ENCODE measurements around the gene ABCG1. TPM values are rescaled to one million over a fixed set of nuclear protein-coding genes. Genes with fewer than 3 reads are reported as not detected.

The ABCG1 gene
- total RNA-seq, 3 donors from 2014 or later: 44.4 to 67.0 (median 56.8) TPM

- peak in 2 of 3 donors; percentile 68 to 73 for DNase-seq
- H3K9me3 ChIP-seq: no peaks in the 10 kb centered on the region
- no peaks in the 10 kb centered on the region for H3K36me3 ChIP-seq (ENCODE audit: low read depth)
- H3K4me3 ChIP-seq: peak overlapping the region; percentile 65
- peak; percentile 51 for ATAC-seq
- H3K4me1 ChIP-seq (ENCODE audit: low read depth): peaks cover 26% of the 10 kb centered on the region
- intact Hi-C loops (cut with DNase I, micrococcal nuclease): no loop called here
- TF ChIP-seq CTCF (IDR thresholded peaks at IDR 0.05): no peak
Observed at GRCh38 chr21:42219606-42220137, 732 bp downstream of the ABCG1 start.

- no peak for TF ChIP-seq CTCF (IDR thresholded peaks at IDR 0.05)
- ATAC-seq: peak; percentile 76
- intact Hi-C loops (cut with DNase I, micrococcal nuclease): no loop called here
- H3K36me3 ChIP-seq (ENCODE audit: low read depth): no peaks in the 10 kb centered on the region
- H3K9me3 ChIP-seq: no peaks in the 10 kb centered on the region
- DNase-seq: peak; percentile 72 to 84 (median 82)
- peak overlapping the region; percentile 65 for H3K4me3 ChIP-seq
- peaks cover 30% of the 10 kb centered on the region for H3K4me1 ChIP-seq (ENCODE audit: low read depth)
Observed at GRCh38 chr21:42220138-42220701, 1.3 kb downstream of the ABCG1 start.

DNA sequence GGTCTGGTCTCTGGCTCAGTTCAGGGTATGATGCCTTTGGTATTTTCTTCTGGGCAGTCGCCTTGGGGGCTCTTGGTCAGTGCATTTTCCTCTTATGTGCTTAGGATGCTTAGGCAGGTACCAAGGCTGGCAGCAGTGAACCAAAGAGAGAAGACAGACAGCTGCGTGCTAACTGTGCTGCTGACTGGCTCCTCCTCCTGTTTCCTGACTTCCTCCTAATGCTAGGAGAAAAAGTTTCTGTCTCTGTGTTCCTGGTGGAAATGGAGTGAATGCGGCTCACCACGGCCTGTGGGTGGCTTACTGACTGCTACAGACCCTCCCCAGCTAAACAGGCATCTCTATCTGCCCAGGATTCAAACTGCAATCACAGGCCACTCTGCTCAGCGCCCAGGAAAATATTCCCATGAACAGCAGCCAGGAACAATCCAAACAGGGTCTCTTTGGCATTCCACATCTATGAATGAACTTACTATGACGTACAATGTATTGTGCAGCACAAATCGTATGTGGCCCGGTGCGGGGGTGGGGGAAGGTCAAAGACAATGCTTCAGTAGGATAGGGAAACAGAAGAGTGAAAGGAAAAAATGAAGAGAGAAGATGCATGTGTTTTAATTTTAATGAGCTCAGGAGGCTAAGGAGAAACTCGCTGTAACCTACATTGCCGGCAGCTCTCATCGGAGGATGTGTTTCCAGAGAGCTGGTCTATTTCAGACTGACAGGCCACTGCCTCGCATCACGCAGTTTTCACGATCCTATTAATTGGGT lies 2.8 kb downstream of the ABCG1 start:
- Histone ChIP-seq H3K36me3 (ENCODE audit: low read depth) (no peaks in the 10 kb centered on the region), H3K4me1 (ENCODE audit: low read depth) (peaks cover 33% of the 10 kb centered on the region), H3K4me3 (no peak overlapping the region), H3K9me3 (no peaks in the 10 kb centered on the region)
- intact Hi-C loops (cut with DNase I, micrococcal nuclease): no loop called here
- DNase-seq (peak in 1 of 3 donors; percentile 25), ATAC-seq (no peak)
- TF ChIP-seq CTCF (IDR thresholded peaks at IDR 0.05): no peak

GRCh38 chr21:42222386-42222785 lies 3.4 kb downstream of the ABCG1 start:
- Histone ChIP-seq H3K4me3 (no peak overlapping the region), H3K9me3 (no peaks in the 10 kb centered on the region), H3K4me1 (ENCODE audit: low read depth) (peaks cover 39% of the 10 kb centered on the region), H3K36me3 (ENCODE audit: low read depth) (no peaks in the 10 kb centered on the region)
- intact Hi-C loops (cut with DNase I, micrococcal nuclease): no loop called here
- DNase-seq (peak in 1 of 3 donors; percentile 6), ATAC-seq (no peak)
- TF ChIP-seq CTCF (IDR thresholded peaks at IDR 0.05): no peak

DNA sequence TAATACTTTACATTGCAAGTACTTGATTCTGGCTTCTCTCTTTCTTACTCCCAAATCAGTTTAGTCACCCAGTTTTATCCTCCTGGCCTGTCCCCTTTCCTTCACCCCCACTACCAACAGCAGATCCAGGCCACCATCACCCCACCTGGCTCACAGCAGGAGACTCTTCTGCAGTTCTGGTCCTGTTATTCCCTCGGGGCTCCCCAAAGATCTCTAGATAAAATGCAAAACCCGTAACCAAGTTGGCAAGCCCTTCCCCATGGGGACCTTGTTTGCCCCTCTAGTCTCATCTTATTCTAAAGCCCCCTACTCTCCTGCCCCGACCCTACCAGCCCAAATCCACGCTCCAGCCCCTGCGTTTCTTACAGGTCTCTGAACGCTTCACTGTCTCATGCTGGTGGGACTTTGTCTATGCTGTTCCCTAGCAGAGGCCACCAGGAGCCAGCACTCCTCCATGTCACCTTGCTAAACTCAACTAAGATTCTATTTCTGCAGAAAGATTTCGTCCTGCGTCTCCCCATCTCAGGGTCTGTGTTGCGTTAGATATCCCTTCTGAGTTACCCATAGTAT lies 4.0 kb downstream of the ABCG1 start:
- H3K4me1 ChIP-seq (ENCODE audit: low read depth): peaks cover 44% of the 10 kb centered on the region
- DNase-seq: peak in 1 of 3 donors; percentile 2
- no peak overlapping the region for H3K4me3 ChIP-seq
- H3K36me3 ChIP-seq (ENCODE audit: low read depth): no peaks in the 10 kb centered on the region
- ATAC-seq: no peak
- no peaks in the 10 kb centered on the region for H3K9me3 ChIP-seq
- intact Hi-C loops (cut with DNase I, micrococcal nuclease): no loop called here
- no peak for TF ChIP-seq CTCF (IDR thresholded peaks at IDR 0.05)
